Uterus (tissue), 2 donors: ENCODE measurements around the gene MEIS3.

Experiments used
- CTCF ChIP-seq, 4 experiments: fragments of 200-600 bp in 2 of 4; fragments of 450-650 bp in 2 of 4; sonication (generic) in 2 of 4; IDR thresholded peaks; one replicate each; pipeline ENCODE4 v1.5.1; 2016 to 2019; ENCODE audit warnings: antibody characterized with exemption in 4 of 4, mild to moderate bottlenecking in 2 of 4, moderate library complexity in 1 of 4
- POLR2A ChIP-seq, 2 donors: fragments of 450-650 bp; IDR thresholded peaks; one replicate each; pipeline ENCODE4 v1.6.1; 2016; ENCODE audit warnings: antibody characterized with exemption in 2 of 2, mild to moderate bottlenecking in 1 of 2, moderate library complexity in 1 of 2

- no peak for TF ChIP-seq CTCF (IDR thresholded peaks at IDR 0.05)
- TF ChIP-seq POLR2A (IDR thresholded peaks at IDR 0.05) = no peak
Measured at GRCh38 chr19:47402504-47402903, 16.8 kb downstream of the MEIS3 start.
